GM12878 (cell line): ENCODE results near the gene NRBP1. TPM values are rescaled to one million over a fixed set of nuclear protein-coding genes. Genes with fewer than 3 reads are reported as not detected.

ENCODE experiments used
- EED ChIP-seq: sonication (generic); IDR thresholded peaks from 2 replicates; pipeline ENCODE4 v1.6.1; 2016; ENCODE audit warnings: antibody characterized with exemption, low read depth
- ETV6 ChIP-seq, 2 experiments: fragments of 450-650 bp in 1 of 2; IDR thresholded peaks in 1 of 2; conservative IDR thresholded peaks in 1 of 2; 2 replicates each; pipeline ENCODE4 v1.6.1; 2014; ENCODE audit warnings: antibody characterized with exemption in 1 of 2, borderline replicate concordance in 1 of 2, low read depth in 1 of 2, mild to moderate bottlenecking in 1 of 2, moderate library complexity in 1 of 2
- EZH2 ChIP-seq: IDR thresholded peaks from 2 replicates; pipeline ENCODE4 v1.6.1; 2012; ENCODE audit warnings: low read depth, mild to moderate bottlenecking, control low read depth, inconsistent platforms, low read length, borderline replicate concordance; ENCODE audit not compliant: control insufficient read depth
- IKZF2 ChIP-seq, 2 experiments: fragments of 450-650 bp; IDR thresholded peaks; 2 replicates each; pipeline ENCODE4 v1.6.1; 2017; ENCODE audit warnings: mild to moderate bottlenecking in 2 of 2, moderate library complexity in 2 of 2
- IRF4 ChIP-seq: IDR thresholded peaks from 2 replicates; pipeline ENCODE4 v1.6.1; 2011; ENCODE audit warnings: low read depth, low read length
- MYB ChIP-seq: fragments of 150-350 bp; IDR thresholded peaks from 2 replicates; pipeline ENCODE4 v1.6.1; 2014; ENCODE audit warnings: mild to moderate bottlenecking, low read depth, low read length, borderline replicate concordance
- NBN ChIP-seq: fragments of 450-650 bp; IDR thresholded peaks from 2 replicates; pipeline ENCODE4 v1.6.1; 2016
- NR2C2 ChIP-seq: IDR thresholded peaks from 2 replicates; pipeline ENCODE4 v1.6.1; 2011; ENCODE audit warnings: borderline replicate concordance, low read depth; ENCODE audit not compliant: control insufficient read depth, insufficient read length
- SIN3A ChIP-seq: IDR thresholded peaks from 2 replicates; pipeline ENCODE4 v1.6.1; 2012; ENCODE audit warnings: low read depth, low read length, improper control_type of control experiment
- TCF12 ChIP-seq: IDR thresholded peaks from 2 replicates; pipeline ENCODE4 v1.6.1; 2011; ENCODE audit warnings: low read depth, mild to moderate bottlenecking, low read length
- TCF7 ChIP-seq: IDR thresholded peaks from 2 replicates; pipeline ENCODE4 v1.6.1; 2014; ENCODE audit warnings: antibody characterized with exemption, borderline replicate concordance
- ZBED1 ChIP-seq: IDR thresholded peaks from 2 replicates; pipeline ENCODE4 v1.6.1; 2016; ENCODE audit warnings: borderline replicate concordance
- polyA plus RNA-seq, 11 experiments: library from polyadenylated mRNA; depleted of rRNA in 4 of 11; unstranded in 6 of 11; stranded (reverse) in 5 of 11; fragments of >200 nt; fragmentation: Nextera tagmentation in 4 of 11; fragmentation: Illumina TruSeq in 1 of 11; extraction: Ambion mirVana in 4 of 11; extraction: Trizol in 1 of 11; gene quantifications; 1 replicate in 1 of 11; 2 replicates in 10 of 11; pipeline versions ENCODE4 v1.2.1 to v1.2.3, GENCODE V29; 2011 to 2016; ENCODE audit warnings: inconsistent platforms in 2 of 11, missing spikeins in 2 of 11, low read depth in 1 of 11
- total RNA-seq, 4 experiments: library from RNA; depleted of rRNA in 3 of 4; stranded (reverse); fragments of >200 nt in 3 of 4; fragmentation: Illumina TruSeq in 1 of 4; extraction: Trizol in 1 of 4; gene quantifications; 2 replicates each; pipeline versions ENCODE4 v1.2.1 to v1.2.3, GENCODE V29; 2013 to 2021
- TF ChIP-seq, protein P1 (sequence below): fragments of 450-650 bp; IDR thresholded peaks from 2 replicates; pipeline ENCODE4 v1.6.1; 2016; ENCODE audit warnings: mild to moderate bottlenecking, moderate library complexity, borderline replicate concordance
- TF ChIP-seq, protein P2 (sequence below): fragments of 450-650 bp; IDR thresholded peaks from 2 replicates; pipeline ENCODE4 v1.6.1; 2017; ENCODE audit warnings: mild to moderate bottlenecking
- TF ChIP-seq, protein P3 (sequence below): fragments of 450-650 bp; IDR thresholded peaks from 2 replicates; pipeline ENCODE4 v1.6.1; 2017; ENCODE audit warnings: mild to moderate bottlenecking, moderate library complexity
- TF ChIP-seq, protein P4 (sequence below): fragments of 150-350 bp; IDR thresholded peaks from 2 replicates; pipeline ENCODE4 v1.6.1; 2014; ENCODE audit warnings: mild to moderate bottlenecking, low read depth, low read length

The NRBP1 gene
- total and polyA plus RNA-seq, 10 of the 15 experiments (the other 5 are each of a cell fraction or from before 2014, with no cell fraction given) = 5.7 to 136 (median 66.1) TPM

DNA sequence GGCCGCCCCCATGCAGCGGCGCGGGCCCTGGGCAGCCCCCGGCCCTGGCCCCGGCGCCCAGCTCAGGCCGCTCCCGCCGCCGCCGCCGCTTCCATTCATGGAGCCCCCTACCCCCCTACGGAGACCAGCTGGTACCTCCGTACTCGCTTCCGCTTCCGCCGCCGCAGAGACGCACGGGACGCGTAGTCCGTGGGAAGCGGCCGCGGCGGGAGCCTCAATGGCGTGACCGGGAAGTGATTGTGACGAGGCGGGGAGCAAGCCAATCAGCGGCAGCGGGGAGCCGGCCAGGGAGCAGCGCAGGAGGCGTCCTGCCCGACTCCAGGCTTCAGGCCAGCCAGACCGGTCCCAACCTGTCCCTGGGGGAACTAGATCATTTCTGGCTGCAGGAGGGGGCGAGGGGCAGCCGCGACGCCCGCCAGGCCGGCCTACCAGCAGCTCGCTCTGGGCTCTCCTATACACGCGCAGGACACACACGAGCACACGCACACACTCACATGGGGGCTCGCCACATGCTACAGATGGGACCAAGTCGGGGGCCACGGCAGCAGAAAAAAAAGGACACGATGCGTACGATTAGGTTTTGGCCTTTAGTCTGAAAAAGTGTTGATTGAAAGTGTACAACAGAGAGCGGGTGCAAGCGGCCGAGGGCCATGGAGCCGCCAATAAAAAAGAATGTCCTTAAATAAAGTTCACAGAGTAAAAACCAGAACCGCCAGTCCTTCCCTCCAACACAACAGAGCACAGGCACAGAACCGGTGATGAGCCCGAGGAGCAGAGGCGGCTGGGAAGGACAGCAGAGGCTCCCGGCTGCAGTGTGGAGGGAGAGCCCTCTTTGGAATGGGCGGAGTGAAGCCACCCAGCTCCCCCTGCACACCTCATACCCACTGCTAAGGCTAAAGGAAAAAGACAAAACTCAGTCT is 47.5 kb upstream of the NRBP1 start, which contains the start of gene ZNF513 (continued):
- TF ChIP-seq IKZF2 (IDR thresholded peaks at IDR 0.05) = no peak
- TF ChIP-seq NR2C2 = no peak
- TF ChIP-seq IRF4 = no peak
- no peak for TF ChIP-seq ETV6 (conservative IDR thresholded peaks at IDR 0.05 in 1 of 2, IDR thresholded peaks at IDR 0.05 in 1 of 2; ENCODE audit: borderline replicate concordance in 1 of 2, low read depth in 1 of 2)
- TF ChIP-seq, protein P1, sequence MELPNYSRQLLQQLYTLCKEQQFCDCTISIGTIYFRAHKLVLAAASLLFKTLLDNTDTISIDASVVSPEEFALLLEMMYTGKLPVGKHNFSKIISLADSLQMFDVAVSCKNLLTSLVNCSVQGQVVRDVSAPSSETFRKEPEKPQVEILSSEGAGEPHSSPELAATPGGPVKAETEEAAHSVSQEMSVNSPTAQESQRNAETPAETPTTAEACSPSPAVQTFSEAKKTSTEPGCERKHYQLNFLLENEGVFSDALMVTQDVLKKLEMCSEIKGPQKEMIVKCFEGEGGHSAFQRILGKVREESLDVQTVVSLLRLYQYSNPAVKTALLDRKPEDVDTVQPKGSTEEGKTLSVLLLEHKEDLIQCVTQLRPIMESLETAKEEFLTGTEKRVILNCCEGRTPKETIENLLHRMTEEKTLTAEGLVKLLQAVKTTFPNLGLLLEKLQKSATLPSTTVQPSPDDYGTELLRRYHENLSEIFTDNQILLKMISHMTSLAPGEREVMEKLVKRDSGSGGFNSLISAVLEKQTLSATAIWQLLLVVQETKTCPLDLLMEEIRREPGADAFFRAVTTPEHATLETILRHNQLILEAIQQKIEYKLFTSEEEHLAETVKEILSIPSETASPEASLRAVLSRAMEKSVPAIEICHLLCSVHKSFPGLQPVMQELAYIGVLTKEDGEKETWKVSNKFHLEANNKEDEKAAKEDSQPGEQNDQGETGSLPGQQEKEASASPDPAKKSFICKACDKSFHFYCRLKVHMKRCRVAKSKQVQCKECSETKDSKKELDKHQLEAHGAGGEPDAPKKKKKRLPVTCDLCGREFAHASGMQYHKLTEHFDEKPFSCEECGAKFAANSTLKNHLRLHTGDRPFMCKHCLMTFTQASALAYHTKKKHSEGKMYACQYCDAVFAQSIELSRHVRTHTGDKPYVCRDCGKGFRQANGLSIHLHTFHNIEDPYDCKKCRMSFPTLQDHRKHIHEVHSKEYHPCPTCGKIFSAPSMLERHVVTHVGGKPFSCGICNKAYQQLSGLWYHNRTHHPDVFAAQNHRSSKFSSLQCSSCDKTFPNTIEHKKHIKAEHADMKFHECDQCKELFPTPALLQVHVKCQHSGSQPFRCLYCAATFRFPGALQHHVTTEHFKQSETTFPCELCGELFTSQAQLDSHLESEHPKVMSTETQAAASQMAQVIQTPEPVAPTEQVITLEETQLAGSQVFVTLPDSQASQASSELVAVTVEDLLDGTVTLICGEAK = peak; percentile 93
- peak; percentile 42 for TF ChIP-seq NBN
- no peak for TF ChIP-seq MYB
- TF ChIP-seq, protein P2, sequence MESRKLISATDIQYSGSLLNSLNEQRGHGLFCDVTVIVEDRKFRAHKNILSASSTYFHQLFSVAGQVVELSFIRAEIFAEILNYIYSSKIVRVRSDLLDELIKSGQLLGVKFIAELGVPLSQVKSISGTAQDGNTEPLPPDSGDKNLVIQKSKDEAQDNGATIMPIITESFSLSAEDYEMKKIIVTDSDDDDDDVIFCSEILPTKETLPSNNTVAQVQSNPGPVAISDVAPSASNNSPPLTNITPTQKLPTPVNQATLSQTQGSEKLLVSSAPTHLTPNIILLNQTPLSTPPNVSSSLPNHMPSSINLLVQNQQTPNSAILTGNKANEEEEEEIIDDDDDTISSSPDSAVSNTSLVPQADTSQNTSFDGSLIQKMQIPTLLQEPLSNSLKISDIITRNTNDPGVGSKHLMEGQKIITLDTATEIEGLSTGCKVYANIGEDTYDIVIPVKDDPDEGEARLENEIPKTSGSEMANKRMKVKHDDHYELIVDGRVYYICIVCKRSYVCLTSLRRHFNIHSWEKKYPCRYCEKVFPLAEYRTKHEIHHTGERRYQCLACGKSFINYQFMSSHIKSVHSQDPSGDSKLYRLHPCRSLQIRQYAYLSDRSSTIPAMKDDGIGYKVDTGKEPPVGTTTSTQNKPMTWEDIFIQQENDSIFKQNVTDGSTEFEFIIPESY = peak; percentile 53; the same call in 1 of the 2 replicates
- peak; percentile 50; the same call in 1 of the 2 replicates for TF ChIP-seq ZBED1
- TF ChIP-seq EED = no peak
- TF ChIP-seq EZH2 = no peak
- 0 out of 2 replicates have a peak, but pooled peaks have one; percentile 7 for TF ChIP-seq TCF12
- no peak for TF ChIP-seq TCF7
- 0 out of 2 replicates have a peak, but pooled peaks have one; percentile 62 for TF ChIP-seq SIN3A
- TF ChIP-seq, protein P3, sequence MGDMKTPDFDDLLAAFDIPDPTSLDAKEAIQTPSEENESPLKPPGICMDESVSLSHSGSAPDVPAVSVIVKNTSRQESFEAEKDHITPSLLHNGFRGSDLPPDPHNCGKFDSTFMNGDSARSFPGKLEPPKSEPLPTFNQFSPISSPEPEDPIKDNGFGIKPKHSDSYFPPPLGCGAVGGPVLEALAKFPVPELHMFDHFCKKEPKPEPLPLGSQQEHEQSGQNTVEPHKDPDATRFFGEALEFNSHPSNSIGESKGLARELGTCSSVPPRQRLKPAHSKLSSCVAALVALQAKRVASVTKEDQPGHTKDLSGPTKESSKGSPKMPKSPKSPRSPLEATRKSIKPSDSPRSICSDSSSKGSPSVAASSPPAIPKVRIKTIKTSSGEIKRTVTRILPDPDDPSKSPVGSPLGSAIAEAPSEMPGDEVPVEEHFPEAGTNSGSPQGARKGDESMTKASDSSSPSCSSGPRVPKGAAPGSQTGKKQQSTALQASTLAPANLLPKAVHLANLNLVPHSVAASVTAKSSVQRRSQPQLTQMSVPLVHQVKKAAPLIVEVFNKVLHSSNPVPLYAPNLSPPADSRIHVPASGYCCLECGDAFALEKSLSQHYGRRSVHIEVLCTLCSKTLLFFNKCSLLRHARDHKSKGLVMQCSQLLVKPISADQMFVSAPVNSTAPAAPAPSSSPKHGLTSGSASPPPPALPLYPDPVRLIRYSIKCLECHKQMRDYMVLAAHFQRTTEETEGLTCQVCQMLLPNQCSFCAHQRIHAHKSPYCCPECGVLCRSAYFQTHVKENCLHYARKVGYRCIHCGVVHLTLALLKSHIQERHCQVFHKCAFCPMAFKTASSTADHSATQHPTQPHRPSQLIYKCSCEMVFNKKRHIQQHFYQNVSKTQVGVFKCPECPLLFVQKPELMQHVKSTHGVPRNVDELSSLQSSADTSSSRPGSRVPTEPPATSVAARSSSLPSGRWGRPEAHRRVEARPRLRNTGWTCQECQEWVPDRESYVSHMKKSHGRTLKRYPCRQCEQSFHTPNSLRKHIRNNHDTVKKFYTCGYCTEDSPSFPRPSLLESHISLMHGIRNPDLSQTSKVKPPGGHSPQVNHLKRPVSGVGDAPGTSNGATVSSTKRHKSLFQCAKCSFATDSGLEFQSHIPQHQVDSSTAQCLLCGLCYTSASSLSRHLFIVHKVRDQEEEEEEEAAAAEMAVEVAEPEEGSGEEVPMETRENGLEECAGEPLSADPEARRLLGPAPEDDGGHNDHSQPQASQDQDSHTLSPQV = no peak
- TF ChIP-seq, protein P4, sequence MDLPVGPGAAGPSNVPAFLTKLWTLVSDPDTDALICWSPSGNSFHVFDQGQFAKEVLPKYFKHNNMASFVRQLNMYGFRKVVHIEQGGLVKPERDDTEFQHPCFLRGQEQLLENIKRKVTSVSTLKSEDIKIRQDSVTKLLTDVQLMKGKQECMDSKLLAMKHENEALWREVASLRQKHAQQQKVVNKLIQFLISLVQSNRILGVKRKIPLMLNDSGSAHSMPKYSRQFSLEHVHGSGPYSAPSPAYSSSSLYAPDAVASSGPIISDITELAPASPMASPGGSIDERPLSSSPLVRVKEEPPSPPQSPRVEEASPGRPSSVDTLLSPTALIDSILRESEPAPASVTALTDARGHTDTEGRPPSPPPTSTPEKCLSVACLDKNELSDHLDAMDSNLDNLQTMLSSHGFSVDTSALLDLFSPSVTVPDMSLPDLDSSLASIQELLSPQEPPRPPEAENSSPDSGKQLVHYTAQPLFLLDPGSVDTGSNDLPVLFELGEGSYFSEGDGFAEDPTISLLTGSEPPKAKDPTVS = no peak
